Vagina (tissue), 2 donors: ENCODE results near the gene STXBP4. TPM values are rescaled to one million over a fixed set of nuclear protein-coding genes. Genes with fewer than 3 reads are reported as not detected.

Source experiments
- DNase-seq, 2 donors: peaks; one replicate each; pipeline ENCODE4 v3.0.0-alpha.2; 2017; ENCODE audit errors: extremely low spot score in 2 of 2
- H3K27ac ChIP-seq: fragments of 200-600 bp; sonication (generic); one replicate; pipeline ENCODE4 v1.5.1; 2019
- H3K27me3 ChIP-seq: fragments of 200-600 bp; sonication (generic); one replicate; pipeline ENCODE4 v1.5.1; 2019
- H3K36me3 ChIP-seq, 2 donors: fragments of 200-600 bp; sonication (generic); one replicate each; pipeline ENCODE4 v1.5.1; 2017 to 2019
- H3K4me1 ChIP-seq: fragments of 200-600 bp; sonication (generic); one replicate; pipeline ENCODE4 v1.5.1; 2019
- H3K4me3 ChIP-seq, 2 donors: fragments of 200-600 bp; sonication (generic); 1 replicate in 1 of 2; 2 replicates in 1 of 2; pipeline ENCODE4 v1.5.1; 2016 to 2019
- H3K9me3 ChIP-seq: fragments of 200-600 bp; sonication (generic); one replicate; pipeline ENCODE4 v1.5.1; 2019
- POLR2A ChIP-seq, 2 donors: fragments of 450-650 bp; IDR thresholded peaks; one replicate each; pipeline ENCODE4 v1.6.1; 2017; ENCODE audit warnings: antibody characterized with exemption in 2 of 2, mild to moderate bottlenecking in 2 of 2, moderate library complexity in 2 of 2
- POLR2AphosphoS5 ChIP-seq, 2 donors: sonication (generic); formaldehyde crosslinking; IDR thresholded peaks; one replicate each; pipeline ENCODE4 v1.9.0; 2017; ENCODE audit warnings: antibody characterized with exemption in 2 of 2, mild to moderate bottlenecking in 2 of 2, low read depth in 1 of 2; ENCODE audit not compliant: insufficient read depth in 1 of 2
- intact Hi-C: fragments of 100-400 bp; cut with DNase I; formaldehyde crosslinking; loops from one replicate; pipeline ENCODE4 v1.15.1; 2023
- total RNA-seq: library from RNA; depleted of rRNA; stranded (reverse); fragments of >200 nt; gene quantifications from one replicate; pipeline ENCODE4 v1.2.3, GENCODE V29; 2016
- TF ChIP-seq, protein P1 (sequence below), 3 experiments: fragments of 450-650 bp in 2 of 3; fragments of 200-600 bp in 1 of 3; sonication (generic) in 1 of 3; IDR thresholded peaks; one replicate each; pipeline ENCODE4 v1.5.1; 2017 to 2019; ENCODE audit warnings: antibody characterized with exemption in 3 of 3, mild to moderate bottlenecking in 2 of 3, moderate library complexity in 2 of 3

STXBP4 gene
- total RNA-seq, 1 donor from 2014 or later, result 9.6 TPM

GRCh38 chr17:54932711-54933110 lies 35.9 kb upstream of the STXBP4 start:
- no peaks in the 10 kb centered on the region for H3K27me3 ChIP-seq
- no peak overlapping the region for H3K27ac ChIP-seq
- TF ChIP-seq POLR2A (IDR thresholded peaks at IDR 0.05) (no peak), POLR2AphosphoS5 (IDR thresholded peaks at IDR 0.05; ENCODE audit: insufficient read depth in 1 of 2, low read depth in 1 of 2) (no peak)
- TF ChIP-seq, protein P1, sequence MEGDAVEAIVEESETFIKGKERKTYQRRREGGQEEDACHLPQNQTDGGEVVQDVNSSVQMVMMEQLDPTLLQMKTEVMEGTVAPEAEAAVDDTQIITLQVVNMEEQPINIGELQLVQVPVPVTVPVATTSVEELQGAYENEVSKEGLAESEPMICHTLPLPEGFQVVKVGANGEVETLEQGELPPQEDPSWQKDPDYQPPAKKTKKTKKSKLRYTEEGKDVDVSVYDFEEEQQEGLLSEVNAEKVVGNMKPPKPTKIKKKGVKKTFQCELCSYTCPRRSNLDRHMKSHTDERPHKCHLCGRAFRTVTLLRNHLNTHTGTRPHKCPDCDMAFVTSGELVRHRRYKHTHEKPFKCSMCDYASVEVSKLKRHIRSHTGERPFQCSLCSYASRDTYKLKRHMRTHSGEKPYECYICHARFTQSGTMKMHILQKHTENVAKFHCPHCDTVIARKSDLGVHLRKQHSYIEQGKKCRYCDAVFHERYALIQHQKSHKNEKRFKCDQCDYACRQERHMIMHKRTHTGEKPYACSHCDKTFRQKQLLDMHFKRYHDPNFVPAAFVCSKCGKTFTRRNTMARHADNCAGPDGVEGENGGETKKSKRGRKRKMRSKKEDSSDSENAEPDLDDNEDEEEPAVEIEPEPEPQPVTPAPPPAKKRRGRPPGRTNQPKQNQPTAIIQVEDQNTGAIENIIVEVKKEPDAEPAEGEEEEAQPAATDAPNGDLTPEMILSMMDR (IDR thresholded peaks at IDR 0.05), result no peak
- peaks cover 0 to 5% of the 10 kb centered on the region in 2 donors for H3K36me3 ChIP-seq
- no peaks in the 10 kb centered on the region for H3K9me3 ChIP-seq
- no peak for DNase-seq
- no peak overlapping the region for H3K4me3 ChIP-seq
- intact Hi-C loops, result no loop called here
- H3K4me1 ChIP-seq, result no peaks in the 10 kb centered on the region

DNA sequence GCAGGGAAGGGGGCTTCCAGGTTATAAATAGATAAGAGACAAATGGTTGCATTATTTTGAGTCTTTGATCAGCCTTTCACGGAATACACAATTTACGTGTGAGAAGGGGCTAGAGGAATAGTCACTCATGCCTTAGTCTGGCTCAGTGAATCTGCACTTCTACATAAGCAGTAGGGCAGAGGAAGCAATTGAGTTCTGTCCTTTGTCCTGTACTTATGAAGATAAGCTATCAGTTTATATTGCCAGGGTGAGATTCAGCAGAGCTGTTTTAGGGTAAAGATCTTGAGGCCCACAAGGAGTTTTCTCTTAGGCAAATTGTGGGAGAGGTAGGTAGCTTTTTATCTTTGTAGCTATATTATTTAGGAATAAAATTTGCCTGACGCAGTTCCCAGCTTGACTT lies 34.6 kb upstream of the STXBP4 start:
- DNase-seq, result no peak
- intact Hi-C loops, result no loop called here
- peaks cover 0 to 5% of the 10 kb centered on the region in 2 donors for H3K36me3 ChIP-seq
- no peaks in the 10 kb centered on the region for H3K9me3 ChIP-seq
- no peak overlapping the region for H3K27ac ChIP-seq
- TF ChIP-seq POLR2A (IDR thresholded peaks at IDR 0.05) (no peak), POLR2AphosphoS5 (IDR thresholded peaks at IDR 0.05; ENCODE audit: insufficient read depth in 1 of 2, low read depth in 1 of 2) (no peak)
- TF ChIP-seq, protein P1 (IDR thresholded peaks at IDR 0.05), result no peak
- H3K27me3 ChIP-seq, result no peaks in the 10 kb centered on the region
- no peaks in the 10 kb centered on the region for H3K4me1 ChIP-seq
- no peak overlapping the region for H3K4me3 ChIP-seq

- Histone ChIP-seq H3K4me1 (no peaks in the 10 kb centered on the region), H3K36me3 (peaks cover 0 to 5% of the 10 kb centered on the region in 2 donors), H3K4me3 (no peak overlapping the region), H3K27me3 (no peaks in the 10 kb centered on the region), H3K27ac (no peak overlapping the region), H3K9me3 (no peaks in the 10 kb centered on the region)
- DNase-seq, result no peak
- TF ChIP-seq POLR2A (IDR thresholded peaks at IDR 0.05), result no peak
- TF ChIP-seq, protein P1 (IDR thresholded peaks at IDR 0.05), result no peak
- TF ChIP-seq POLR2AphosphoS5 (IDR thresholded peaks at IDR 0.05; ENCODE audit: insufficient read depth in 1 of 2, low read depth in 1 of 2), result no peak
- intact Hi-C loops, result no loop called here
Measured at GRCh38 chr17:54935471-54935870, 33.1 kb upstream of the STXBP4 start.

- no peaks in the 10 kb centered on the region for H3K9me3 ChIP-seq
- H3K4me1 ChIP-seq, result no peaks in the 10 kb centered on the region
- intact Hi-C loops, result no loop called here
- DNase-seq, result no peak
- H3K27me3 ChIP-seq, result no peaks in the 10 kb centered on the region
- H3K36me3 ChIP-seq, result no peaks in the 10 kb centered on the region
- TF ChIP-seq, protein P1 (IDR thresholded peaks at IDR 0.05), result no peak
- TF ChIP-seq POLR2AphosphoS5 (IDR thresholded peaks at IDR 0.05; ENCODE audit: insufficient read depth in 1 of 2, low read depth in 1 of 2) (no peak), POLR2A (IDR thresholded peaks at IDR 0.05) (no peak)
- no peak overlapping the region for H3K4me3 ChIP-seq
- H3K27ac ChIP-seq, result no peak overlapping the region
Measured at GRCh38 chr17:54937018-54937417, 31.5 kb upstream of the STXBP4 start.

DNA sequence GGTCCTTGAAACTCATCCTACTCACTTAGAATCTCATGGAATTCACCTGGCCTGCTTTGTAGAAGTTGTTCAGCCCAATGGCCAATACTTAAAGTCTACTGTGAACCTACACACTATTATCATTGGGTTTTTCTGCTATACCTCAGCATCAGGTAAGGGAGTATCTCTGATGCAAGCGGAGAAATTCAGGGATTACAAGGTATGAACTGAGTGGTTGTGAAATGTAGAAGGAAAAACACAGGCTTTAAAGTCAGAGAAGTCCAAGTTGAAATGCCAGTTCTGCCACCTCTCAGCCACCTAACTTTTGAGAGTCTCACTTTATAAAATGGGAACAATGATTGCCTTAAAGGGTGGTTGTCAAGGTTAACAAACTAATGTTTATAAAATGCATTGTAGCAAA lies 31.1 kb upstream of the STXBP4 start:
- Histone ChIP-seq H3K4me3 (no peak overlapping the region), H3K9me3 (no peaks in the 10 kb centered on the region), H3K27ac (no peak overlapping the region), H3K27me3 (no peaks in the 10 kb centered on the region), H3K4me1 (no peaks in the 10 kb centered on the region), H3K36me3 (no peaks in the 10 kb centered on the region)
- DNase-seq, result no peak
- intact Hi-C loops, result no loop called here
- TF ChIP-seq POLR2A (IDR thresholded peaks at IDR 0.05) (no peak), POLR2AphosphoS5 (IDR thresholded peaks at IDR 0.05; ENCODE audit: insufficient read depth in 1 of 2, low read depth in 1 of 2) (no peak)
- TF ChIP-seq, protein P1 (IDR thresholded peaks at IDR 0.05), result no peak
